A549 (cell line): ENCODE results near the gene IER5L. TPM values are rescaled to one million over a fixed set of nuclear protein-coding genes. Genes with fewer than 3 reads are reported as not detected.

ENCODE experiments used
- ATAC-seq, 2 experiments: fragments of 200-7000 bp in 1 of 2; fragments of >200 bp in 1 of 2; cut with Nextera tagmentation in 1 of 2; cut with Tn5 transposase in 1 of 2; 3 replicates each; pipeline versions ENCODE4 v1.8.0 to v1.9.1; 2018 to 2020; ENCODE audit warnings: mild to moderate bottlenecking in 1 of 2, moderate library complexity in 1 of 2
- CTCF ChIA-PET: fragments of 300-600 bp; sonication (Branson Sonifier 250); formaldehyde crosslinking; extraction: SDS; loops from one replicate; lab custom pipeline; 2021; ENCODE audit warnings: antibody characterized with exemption, inconsistent platforms; lab: Yijun Ruan, JAX
- POLR2A ChIA-PET: fragments of 350-600 bp; formaldehyde crosslinking; extraction: SDS; loops from one replicate; lab custom pipeline; 2021; ENCODE audit warnings: antibody characterized with exemption, inconsistent platforms; lab: Yijun Ruan, JAX
- DNase-seq, 2 experiments: peaks; one replicate each; pipeline versions ENCODE4 v3.0.0 to v3.0.0-alpha.2; 2011 to 2016; ENCODE audit warnings: low read depth in 1 of 2, low spot score in 1 of 2
- FAIRE-seq: peaks from 2 replicates; lab custom pipeline; 2011; peaks lifted over from hg19 to GRCh38; lab: Jason Lieb, UNC
- H3K27ac ChIP-seq, 2 experiments: fragments of >200 bp; sonication (Bioruptor Twin); formaldehyde crosslinking; 3 replicates each; pipeline ENCODE4 v1.5.1; 2016 to 2017
- H3K4me1 ChIP-seq: fragments of >200 bp; sonication (Bioruptor Twin); formaldehyde crosslinking; 3 replicates; pipeline ENCODE4 v1.6.1; 2016
- H3K4me2 ChIP-seq: fragments of >200 bp; sonication (Bioruptor Twin); formaldehyde crosslinking; 3 replicates; pipeline ENCODE4 v1.6.1; 2016
- H3K4me3 ChIP-seq: fragments of >200 bp; sonication (Bioruptor Twin); formaldehyde crosslinking; 3 replicates; pipeline ENCODE4 v1.5.1; 2016
- H3K9me3 ChIP-seq: fragments of >200 bp; sonication (Bioruptor Twin); formaldehyde crosslinking; 3 replicates; pipeline ENCODE4 v1.6.1; 2016
- ATOH8 ChIP-seq: fragments of 250-450 bp; sonication (Bioruptor Pico); IDR thresholded peaks from 2 replicates; pipeline ENCODE4 v1.5.0; 2020; ENCODE audit warnings: low read depth, mild to moderate bottlenecking, moderate library complexity
- BCL3 ChIP-seq: fragments of >200 bp; sonication (Bioruptor Twin); formaldehyde crosslinking; IDR thresholded peaks from 3 replicates; pipeline ENCODE4 v1.6.1; 2016
- BHLHE40 ChIP-seq: IDR thresholded peaks from 2 replicates; pipeline ENCODE4 v1.6.1; 2012; ENCODE audit warnings: low read depth, low read length, inconsistent platforms
- CBX2 ChIP-seq: fragments of 200-600 bp; sonication (generic); IDR thresholded peaks from 2 replicates; pipeline ENCODE4 v1.6.1; 2016; ENCODE audit warnings: low read depth, mild to moderate bottlenecking, borderline replicate concordance
- CEBPB ChIP-seq, 2 experiments: fragments of >200 bp in 1 of 2; sonication (Bioruptor Twin) in 1 of 2; formaldehyde crosslinking in 1 of 2; IDR thresholded peaks; 2 replicates each; pipeline ENCODE4 v1.6.1; 2012 to 2016
- CHD2 ChIP-seq: fragments of 150-350 bp; IDR thresholded peaks from 2 replicates; pipeline ENCODE4 v1.6.1; 2014; ENCODE audit warnings: low read length; ENCODE audit not compliant: partially characterized antibody
- EHMT2 ChIP-seq: fragments of 200-600 bp; sonication (generic); IDR thresholded peaks from 2 replicates; pipeline ENCODE4 v1.6.1; 2016; ENCODE audit warnings: antibody characterized with exemption, low read depth, mild to moderate bottlenecking, moderate library complexity
- ELK1 ChIP-seq: fragments of 150-350 bp; IDR thresholded peaks from 2 replicates; pipeline ENCODE4 v1.6.1; 2014; ENCODE audit warnings: low read depth, mild to moderate bottlenecking, low read length
- ESRRA ChIP-seq: fragments of 150-350 bp; IDR thresholded peaks from 2 replicates; pipeline ENCODE4 v1.6.1; 2014; ENCODE audit warnings: mild to moderate bottlenecking, low read length, borderline replicate concordance
- FOSL2 ChIP-seq, 2 experiments: fragments of 450-650 bp in 1 of 2; fragments of >200 bp in 1 of 2; sonication (Bioruptor Twin) in 1 of 2; formaldehyde crosslinking; IDR thresholded peaks; 2 replicates each; pipeline versions ENCODE4 v1.5.0 to v1.6.1; 2016 to 2020; ENCODE audit warnings: mild to moderate bottlenecking in 1 of 2, moderate library complexity in 1 of 2
- HDAC2 ChIP-seq: fragments of 200-600 bp; sonication (generic); IDR thresholded peaks from 2 replicates; pipeline ENCODE4 v1.6.1; 2016
- HMGXB4 ChIP-seq: fragments of 250-450 bp; sonication (Bioruptor Pico); IDR thresholded peaks from 2 replicates; pipeline ENCODE4 v1.5.0; 2021; ENCODE audit warnings: mild to moderate bottlenecking, moderate library complexity, borderline replicate concordance
- HOXB13 ChIP-seq: fragments of 250-450 bp; sonication (Bioruptor Pico); IDR thresholded peaks from 2 replicates; pipeline ENCODE4 v1.5.0; 2020; ENCODE audit warnings: low read depth, mild to moderate bottlenecking, moderate library complexity
- JUN ChIP-seq, 2 experiments: fragments of >200 bp; sonication (Bioruptor Twin); formaldehyde crosslinking; IDR thresholded peaks; 2 replicates in 1 of 2; 3 replicates in 1 of 2; pipeline ENCODE4 v1.6.1; 2016 to 2017
- JUNB ChIP-seq: fragments of >200 bp; sonication (Bioruptor Twin); formaldehyde crosslinking; IDR thresholded peaks from 2 replicates; pipeline ENCODE4 v1.6.1; 2016
- KDM1A ChIP-seq: fragments of 200-600 bp; sonication (generic); IDR thresholded peaks from 2 replicates; pipeline ENCODE4 v1.6.1; 2016; ENCODE audit warnings: low read depth, mild to moderate bottlenecking
- MAFK ChIP-seq: fragments of 450-650 bp; IDR thresholded peaks from 2 replicates; pipeline ENCODE4 v1.6.1; 2014; ENCODE audit not compliant: partially characterized antibody
- MAZ ChIP-seq: fragments of 150-350 bp; IDR thresholded peaks from 2 replicates; pipeline ENCODE4 v1.6.1; 2014; ENCODE audit warnings: antibody characterized with exemption, low read depth, low read length, borderline replicate concordance
- MYC ChIP-seq: IDR thresholded peaks from 2 replicates; pipeline ENCODE4 v1.6.1; 2012; ENCODE audit warnings: mild to moderate bottlenecking, inconsistent platforms, low read length, improper control_type of control experiment, borderline replicate concordance
- NFE2L2 ChIP-seq: fragments of 150-350 bp; conservative IDR thresholded peaks from 2 replicates; pipeline ENCODE4 v1.6.1; 2014; ENCODE audit warnings: low read length
- NPAS2 ChIP-seq: fragments of 250-450 bp; sonication (Bioruptor Pico); IDR thresholded peaks from 2 replicates; pipeline ENCODE4 v1.8.0; 2022; ENCODE audit warnings: mild to moderate bottlenecking, moderate library complexity, borderline replicate concordance
- NR3C1 ChIP-seq: fragments of >200 bp; sonication (Bioruptor Twin); formaldehyde crosslinking; IDR thresholded peaks from 3 replicates; pipeline ENCODE4 v1.6.1; 2017
- PBX3 ChIP-seq: IDR thresholded peaks from 2 replicates; pipeline ENCODE4 v1.6.1; 2012
- POLR2A ChIP-seq: IDR thresholded peaks from 2 replicates; pipeline ENCODE4 v1.6.1; 2012; ENCODE audit warnings: mild to moderate bottlenecking, low read length
- RAD21 ChIP-seq, 2 experiments: fragments of >200 bp in 1 of 2; sonication (Bioruptor Twin) in 1 of 2; formaldehyde crosslinking in 1 of 2; IDR thresholded peaks in 1 of 2; conservative IDR thresholded peaks in 1 of 2; 2 replicates in 1 of 2; 3 replicates in 1 of 2; pipeline ENCODE4 v1.6.1; 2012 to 2018; ENCODE audit warnings: inconsistent platforms in 1 of 2
- RARB ChIP-seq: fragments of 250-450 bp; sonication (Bioruptor Pico); IDR thresholded peaks from 2 replicates; pipeline ENCODE4 v1.8.0; 2021; ENCODE audit warnings: mild to moderate bottlenecking, moderate library complexity
- RFX5 ChIP-seq: fragments of 450-650 bp; IDR thresholded peaks from 2 replicates; pipeline ENCODE4 v1.7.1; 2014; ENCODE audit warnings: antibody characterized with exemption, mild to moderate bottlenecking, moderate library complexity
- RNF2 ChIP-seq: fragments of 200-600 bp; sonication (generic); IDR thresholded peaks from 2 replicates; pipeline ENCODE4 v1.6.1; 2016; ENCODE audit warnings: low read depth, mild to moderate bottlenecking, antibody characterized with exemption, moderate library complexity, borderline replicate concordance
- SMC3 ChIP-seq: fragments of >200 bp; sonication (Bioruptor Twin); formaldehyde crosslinking; IDR thresholded peaks from 3 replicates; pipeline ENCODE4 v1.6.1; 2018; ENCODE audit warnings: inconsistent platforms
- TFCP2L1 ChIP-seq: fragments of 250-450 bp; sonication (Bioruptor Pico); IDR thresholded peaks from 2 replicates; pipeline ENCODE4 v1.5.0; 2021; ENCODE audit warnings: mild to moderate bottlenecking
- TP53 ChIP-seq: fragments of 250-450 bp; sonication (Bioruptor Pico); IDR thresholded peaks from 2 replicates; pipeline ENCODE4 v1.5.0; 2021; ENCODE audit warnings: mild to moderate bottlenecking, moderate library complexity
- ZC3H11A ChIP-seq: fragments of 450-650 bp; IDR thresholded peaks from 2 replicates; pipeline ENCODE4 v1.6.1; 2014; ENCODE audit warnings: antibody characterized with exemption, mild to moderate bottlenecking
- ZFP36 ChIP-seq: fragments of 450-650 bp; IDR thresholded peaks from 2 replicates; pipeline ENCODE4 v1.6.1; 2014; ENCODE audit warnings: borderline replicate concordance; ENCODE audit not compliant: partially characterized antibody
- ZNF302 ChIP-seq: fragments of 250-450 bp; sonication (Bioruptor Pico); IDR thresholded peaks from 2 replicates; pipeline ENCODE4 v1.9.0; 2021; ENCODE audit warnings: inconsistent platforms, mild to moderate bottlenecking, moderate library complexity
- WGBS: methylation state at CpG from one replicate; pipeline ENCODE4 v1.1.6; 2017; ENCODE audit errors: missing lambda C conversion rate; 5-methylcytosine and 5-hydroxymethylcytosine counted together
- polyA plus RNA-seq, 4 experiments: library from polyadenylated mRNA; depleted of rRNA in 3 of 4; stranded (reverse); fragments of >200 nt; fragmentation: RNase III in 1 of 4; extraction: RNeasy Plus Mini Kit Qiagen cat#74134 plus additional on column Dnase treatment in 1 of 4; gene quantifications; 2 replicates in 3 of 4; 3 replicates in 1 of 4; pipeline ENCODE4 v1.2.3, GENCODE V29; 2011 to 2017

Gene IER5L
- polyA plus RNA-seq, 2 of the 4 experiments (the other 2 are of a cell fraction) = 25.1 to 67.5 TPM

GRCh38 chr9:129140397-129141065 lies 37.5 kb downstream of the IER5L start (continued):
- TF ChIP-seq ZNF302 = no peak
- no peak for TF ChIP-seq TFCP2L1
- TF ChIP-seq RFX5 = no peak

- Histone ChIP-seq H3K4me1 (peaks cover 60% of the 10 kb centered on the region), H3K27ac (peak overlapping the region; percentile 99), H3K4me3 (peak overlapping the region; percentile 44), H3K4me2 (peak overlapping the region; percentile 91), H3K9me3 (no peaks in the 10 kb centered on the region)
- FAIRE-seq = no peak
- peak; percentile 81 to 82 for ATAC-seq
- ChIA-PET CTCF (interaction anchor here (0.7 to 28.1 kb wide), 47 partner anchors 12 to 664 kb away, joined by 3 to 1029 read pairs (median 5); partner anchors contain the start of genes ASB6, C9orf50, IER5L and NTMT1), POLR2A (interaction anchor here (0.7 to 3.5 kb wide), 26 partner anchors 8 to 499 kb away, joined by 3 to 44 read pairs (median 4); partner anchors contain the start of genes C9orf50 and IER5L)
- under 1% methylated on average over 11 of the region's 11 CpGs for WGBS
- DNase-seq = peak; percentile 95 to 97
- TF ChIP-seq CHD2 (peak; percentile 60), ATOH8 (CRISPR knock-in tag) (no peak), TP53 (CRISPR knock-in tag) (no peak), EHMT2 (no peak), ELK1 (no peak), NFE2L2 (no peak), JUN (IDR thresholded peaks at IDR 0.05) (peak; percentile 58 to 86; a peak in 3 of 5 replicates), JUNB (peak; percentile 54), FOSL2 (IDR thresholded peaks at IDR 0.05) (peak; percentile 36; the same call in 1 of the 2 replicates), FOSL2 (CRISPR knock-in tag; IDR thresholded peaks at IDR 0.05) (peak; percentile 96), PBX3 (peak; percentile 56; the same call in 1 of the 2 replicates), RNF2 (no peak), RARB (CRISPR knock-in tag) (no peak), MAFK (no peak), NR3C1 (no peak), KDM1A (no peak), BHLHE40 (no peak), CBX2 (no peak), POLR2A (peak; percentile 45), NPAS2 (CRISPR knock-in tag) (no peak), MYC (0 out of 2 replicates have a peak, but pooled peaks have one; percentile 9), ESRRA (no peak), SMC3 (peak; percentile 15; the same call in 2 of the 3 replicates), BCL3 (peak; percentile 57; the same call in 1 of the 3 replicates), HOXB13 (no peak), CEBPB (IDR thresholded peaks at IDR 0.05) (peak in 1 of 2 experiments; percentile 50; a peak in 1 of 4 replicates), HMGXB4 (CRISPR knock-in tag) (no peak), HDAC2 (no peak), MAZ (peak; percentile 44; the same call in 1 of the 2 replicates), RAD21 (conservative IDR thresholded peaks at IDR 0.05 in 1 of 2, IDR thresholded peaks at IDR 0.05 in 1 of 2) (peak in 1 of 2 experiments; percentile 30; a peak in 2 of 5 replicates), ZFP36 (no peak), ZC3H11A (no peak)
Observed at GRCh38 chr9:129139993-129140396, 38.1 kb downstream of the IER5L start.
